GM12878 (cell line): Measurements from ENCODE around the gene KATNB1. TPM values are rescaled to one million over a fixed set of nuclear protein-coding genes. Genes with fewer than 3 reads are reported as not detected.

ENCODE experiments used
- ELK1 ChIP-seq: IDR thresholded peaks from 2 replicates; pipeline ENCODE4 v1.6.1; 2012; ENCODE audit warnings: low read depth, low read length, improper control_type of control experiment
- ETV6 ChIP-seq, 2 experiments: fragments of 450-650 bp in 1 of 2; IDR thresholded peaks in 1 of 2; conservative IDR thresholded peaks in 1 of 2; 2 replicates each; pipeline ENCODE4 v1.6.1; 2014; ENCODE audit warnings: antibody characterized with exemption in 1 of 2, borderline replicate concordance in 1 of 2, low read depth in 1 of 2, mild to moderate bottlenecking in 1 of 2, moderate library complexity in 1 of 2
- IRF4 ChIP-seq: IDR thresholded peaks from 2 replicates; pipeline ENCODE4 v1.6.1; 2011; ENCODE audit warnings: low read depth, low read length
- MEF2B ChIP-seq: fragments of 450-650 bp; IDR thresholded peaks from 2 replicates; pipeline ENCODE4 v1.6.1; 2018; ENCODE audit warnings: mild to moderate bottlenecking, moderate library complexity; ENCODE audit not compliant: partially characterized antibody, poor library complexity, severe bottlenecking
- MLLT1 ChIP-seq: fragments of 450-650 bp; IDR thresholded peaks from 2 replicates; pipeline ENCODE4 v1.6.1; 2016; ENCODE audit warnings: mild to moderate bottlenecking
- MYC ChIP-seq: IDR thresholded peaks from 2 replicates; pipeline ENCODE4 v1.6.1; 2011; ENCODE audit warnings: mild to moderate bottlenecking, low read length, moderate library complexity, inconsistent platforms; ENCODE audit not compliant: insufficient read depth, insufficient replicate concordance, insufficient read length, severe bottlenecking
- NKRF ChIP-seq: fragments of 450-650 bp; conservative IDR thresholded peaks from 2 replicates; pipeline ENCODE4 v1.6.1; 2017; ENCODE audit warnings: mild to moderate bottlenecking, moderate library complexity
- RAD21 ChIP-seq: IDR thresholded peaks from 2 replicates; pipeline ENCODE4 v1.6.1; 2011; ENCODE audit warnings: mild to moderate bottlenecking, low read depth, low read length, moderate library complexity; ENCODE audit not compliant: insufficient read depth
- RELA ChIP-seq: fragments of 450-650 bp; IDR thresholded peaks from 2 replicates; pipeline ENCODE4 v1.8.0; 2014; ENCODE audit warnings: borderline replicate concordance; ENCODE audit not compliant: partially characterized antibody
- SREBF1 ChIP-seq: IDR thresholded peaks from 2 replicates; pipeline ENCODE4 v1.6.1; 2012; ENCODE audit warnings: mild to moderate bottlenecking, low read length
- TARDBP ChIP-seq: IDR thresholded peaks from 2 replicates; pipeline ENCODE4 v1.6.1; 2016; ENCODE audit warnings: borderline replicate concordance
- TCF12 ChIP-seq: IDR thresholded peaks from 2 replicates; pipeline ENCODE4 v1.6.1; 2011; ENCODE audit warnings: low read depth, mild to moderate bottlenecking, low read length
- USF1 ChIP-seq: IDR thresholded peaks from 2 replicates; pipeline ENCODE4 v1.6.1; 2011; ENCODE audit warnings: borderline replicate concordance, low read depth, mild to moderate bottlenecking, moderate library complexity, mixed read lengths, low read length; ENCODE audit not compliant: insufficient read depth; ENCODE audit errors: extremely low read length
- WRNIP1 ChIP-seq: IDR thresholded peaks from 2 replicates; pipeline ENCODE4 v1.6.1; 2011; ENCODE audit warnings: low read depth, low read length, improper control_type of control experiment, borderline replicate concordance
- ZBED1 ChIP-seq: IDR thresholded peaks from 2 replicates; pipeline ENCODE4 v1.6.1; 2016; ENCODE audit warnings: borderline replicate concordance
- ZNF687 ChIP-seq: fragments of 450-650 bp; IDR thresholded peaks from 2 replicates; pipeline ENCODE4 v1.6.1; 2017; ENCODE audit warnings: mild to moderate bottlenecking, moderate library complexity
- polyA plus RNA-seq, 11 experiments: library from polyadenylated mRNA; depleted of rRNA in 4 of 11; unstranded in 6 of 11; stranded (reverse) in 5 of 11; fragments of >200 nt; fragmentation: Nextera tagmentation in 4 of 11; fragmentation: Illumina TruSeq in 1 of 11; extraction: Ambion mirVana in 4 of 11; extraction: Trizol in 1 of 11; gene quantifications; 1 replicate in 1 of 11; 2 replicates in 10 of 11; pipeline versions ENCODE4 v1.2.1 to v1.2.3, GENCODE V29; 2011 to 2016; ENCODE audit warnings: inconsistent platforms in 2 of 11, missing spikeins in 2 of 11, low read depth in 1 of 11
- total RNA-seq, 4 experiments: library from RNA; depleted of rRNA in 3 of 4; stranded (reverse); fragments of >200 nt in 3 of 4; fragmentation: Illumina TruSeq in 1 of 4; extraction: Trizol in 1 of 4; gene quantifications; 2 replicates each; pipeline versions ENCODE4 v1.2.1 to v1.2.3, GENCODE V29; 2013 to 2021

Gene KATNB1
- total and polyA plus RNA-seq, 10 of the 15 experiments (the other 5 are each of a cell fraction or from before 2014, with no cell fraction given) = 0.71 to 46.5 (median 19.5) TPM

GRCh38 chr16:57689762-57690558, 45.6 kb upstream of the KATNB1 start (continued):
- TF ChIP-seq MYC (no peak), NKRF (no peak), WRNIP1 (no peak), ELK1 (no peak), ZBED1 (no peak), TCF12 (no peak), MLLT1 (no peak), SREBF1 (no peak), TARDBP (0 out of 2 replicates have a peak, but pooled peaks have one; percentile 40), MEF2B (no peak), USF1 (no peak), RELA (no peak), RAD21 (no peak), ETV6 (conservative IDR thresholded peaks at IDR 0.05 in 1 of 2, IDR thresholded peaks at IDR 0.05 in 1 of 2; ENCODE audit: borderline replicate concordance in 1 of 2, low read depth in 1 of 2) (no peak), IRF4 (no peak), ZNF687 (peak; percentile 38; the same call in 1 of the 2 replicates)
